NCI-H2171 treated with DMSO at 0.1 percent for 48 hours (cell line): ENCODE measurements around the gene KRT79.
A peak's percentile ranks its signal among the peaks of the same experiment; 100 is the strongest.
"Not testable (repeated sequence)": the region's sequence is repeated elsewhere in the genome, so short reads cannot be mapped to it uniquely, and the experiment has no call there.

ENCODE experiments used
- DNase-seq: peaks from one replicate; lab custom pipeline; 2025; lab: John Stamatoyannopoulos, UW

Gene KRT79

GRCh38 chr12:52833922-52834726 is at the start of gene KRT79:
Gene KRT79, minus strand, starts transcription at chr12:52834311. Its CDS starts 51 bp downstream, at chr12:52834260.
- no peak for DNase-seq

- not testable (repeated sequence) for DNase-seq
These were observed 46.4 kb upstream of the KRT79 start for GRCh38 chr12:52880499-52880898.

- DNase-seq, result peak; percentile 98
These were observed 45.6 kb upstream of the KRT79 start for GRCh38 chr12:52879394-52880351.

GRCh38 chr12:52878507-52879393 is 44.6 kb upstream of the KRT79 start:
- peak; percentile 88 for DNase-seq

GRCh38 chr12:52877242-52877641 is 43.1 kb upstream of the KRT79 start:
- DNase-seq, result peak; percentile 17

- peak; percentile 91 for DNase-seq
These were observed 42.3 kb upstream of the KRT79 start for GRCh38 chr12:52876372-52876771.

- no peak for DNase-seq
These were observed 40.7 kb upstream of the KRT79 start for GRCh38 chr12:52874573-52875435.

GRCh38 chr12:52873832-52874572 is 39.9 kb upstream of the KRT79 start:
- DNase-seq, result peak; percentile 85

- DNase-seq, result peak; percentile 80
These were observed 39.4 kb upstream of the KRT79 start for GRCh38 chr12:52873513-52873831.

GRCh38 chr12:52872644-52873389 is 38.7 kb upstream of the KRT79 start:
- DNase-seq, result peak; percentile 23

- DNase-seq, result peak; percentile 64
These were observed 37.4 kb upstream of the KRT79 start for GRCh38 chr12:52871291-52872039.

- peak; percentile 23 for DNase-seq
These were observed 36.5 kb upstream of the KRT79 start for GRCh38 chr12:52870361-52871290.

GRCh38 chr12:52867642-52868041 is 33.5 kb upstream of the KRT79 start:
- peak; percentile 9 for DNase-seq

GRCh38 chr12:52867152-52867551 is 33.0 kb upstream of the KRT79 start:
- no peak for DNase-seq

GRCh38 chr12:52865090-52865944 is 31.2 kb upstream of the KRT79 start:
- DNase-seq, result peak; percentile 68

- no peak for DNase-seq
These were observed 27.9 kb upstream of the KRT79 start for GRCh38 chr12:52862023-52862422.

GRCh38 chr12:52861511-52861910 is 27.4 kb upstream of the KRT79 start:
- DNase-seq, result no peak
